Keratinocyte (primary cell): ENCODE measurements around the gene TMEM132C. TPM values are rescaled to one million over a fixed set of nuclear protein-coding genes. Genes with fewer than 3 reads are reported as not detected.

Experiments
- DNase-seq: peaks from one replicate; pipeline ENCODE4 v3.0.0-alpha.2; 2011; ENCODE audit warnings: low read depth, missing footprints, low spot score
- FAIRE-seq: peaks from 2 replicates; lab custom pipeline; 2011; peaks lifted over from hg19 to GRCh38; lab: Jason Lieb, UNC
- H2AFZ ChIP-seq: 2 replicates; pipeline ENCODE4 v1.6.0; 2012; ENCODE audit warnings: low read length, control low read depth, inconsistent platforms; ENCODE audit not compliant: control insufficient read depth
- H3K27ac ChIP-seq: 2 replicates; pipeline ENCODE4 v1.5.1; 2011; ENCODE audit warnings: low read length; ENCODE audit not compliant: control insufficient read depth, insufficient read depth
- H3K27me3 ChIP-seq: 3 replicates; pipeline ENCODE4 v1.6.0; 2011; ENCODE audit warnings: low read length; ENCODE audit not compliant: control insufficient read depth, insufficient read depth; ENCODE audit errors: extremely low read depth
- H3K36me3 ChIP-seq, 2 experiments: 2 replicates in 1 of 2; 3 replicates in 1 of 2; pipeline ENCODE4 v1.5.1; 2011; ENCODE audit warnings: low read length in 2 of 2, mild to moderate bottlenecking in 1 of 2; ENCODE audit not compliant: control insufficient read depth in 2 of 2, insufficient read depth in 2 of 2; ENCODE audit errors: extremely low read depth in 1 of 2
- H3K4me1 ChIP-seq: 3 replicates; pipeline ENCODE4 v1.5.1; 2011; ENCODE audit warnings: low read length; ENCODE audit not compliant: control insufficient read depth, insufficient read depth; ENCODE audit errors: extremely low read depth
- H3K4me2 ChIP-seq: 3 replicates; pipeline ENCODE4 v1.6.0; 2011; ENCODE audit warnings: low read depth, low read length; ENCODE audit not compliant: control insufficient read depth, insufficient read depth; ENCODE audit errors: extremely low read depth
- H3K4me3 ChIP-seq, 3 experiments: fragments of 200-600 bp in 1 of 3; sonication (generic) in 1 of 3; 2 replicates in 2 of 3; 3 replicates in 1 of 3; pipeline ENCODE4 v1.5.1; 2011 to 2016; ENCODE audit warnings: low read length in 3 of 3, mild to moderate bottlenecking in 3 of 3, control low read depth in 2 of 3, inconsistent platforms in 1 of 3, low read depth in 1 of 3, mixed read lengths in 1 of 3, mixed run types in 1 of 3, moderate library complexity in 1 of 3; ENCODE audit not compliant: control insufficient read depth in 2 of 3, insufficient read depth in 2 of 3; ENCODE audit errors: extremely low read depth in 1 of 3
- H3K79me2 ChIP-seq: 2 replicates; pipeline ENCODE4 v1.6.0; 2012; ENCODE audit warnings: low read length; ENCODE audit not compliant: control insufficient read depth, insufficient read depth
- H3K9ac ChIP-seq: 3 replicates; pipeline ENCODE4 v1.6.0; 2011; ENCODE audit warnings: low read length; ENCODE audit not compliant: control insufficient read depth, insufficient read depth; ENCODE audit errors: extremely low read depth
- H3K9me1 ChIP-seq: 3 replicates; pipeline ENCODE4 v1.6.0; 2011; ENCODE audit warnings: low read length; ENCODE audit not compliant: control insufficient read depth, insufficient read depth; ENCODE audit errors: extremely low read depth
- H3K9me3 ChIP-seq: 2 replicates; pipeline ENCODE4 v1.5.1; 2012; ENCODE audit warnings: low read depth, low read length; ENCODE audit not compliant: control insufficient read depth
- H4K20me1 ChIP-seq: 3 replicates; pipeline ENCODE4 v1.6.0; 2011; ENCODE audit warnings: low read length; ENCODE audit not compliant: control insufficient read depth, insufficient read depth; ENCODE audit errors: extremely low read depth
- EZH2 ChIP-seq: IDR thresholded peaks from one replicate; pipeline ENCODE4 v1.6.1; 2012; ENCODE audit warnings: inconsistent platforms, mild to moderate bottlenecking, low read length, moderate library complexity
- dilution Hi-C: fragments of 300-500 bp; cut with MboI; formaldehyde crosslinking; loops from one replicate; pipeline ENCODE4 v1.7.0; 2020; ENCODE audit warnings: low sequenced_read_pairs; ENCODE audit not compliant: extremely low pct_ligation_motif_present
- polyA plus RNA-seq, 5 experiments: library from polyadenylated mRNA; depleted of rRNA in 3 of 5; stranded (reverse) in 3 of 5; stranded (forward) in 1 of 5; unstranded in 1 of 5; fragments of >200 nt; gene quantifications; 1 replicate in 1 of 5; 2 replicates in 3 of 5; 3 replicates in 1 of 5; pipeline versions ENCODE4 v1.2.1 to v1.2.3, GENCODE V29; 2011 to 2012; ENCODE audit warnings: missing spikeins in 2 of 5, low read depth in 1 of 5, low replicate concordance in 1 of 5
- TF ChIP-seq, protein P1 (sequence below), 3 experiments: IDR thresholded peaks in 1 of 3; conservative IDR thresholded peaks in 1 of 3; optimal IDR thresholded peaks in 1 of 3; 2 replicates in 2 of 3; 3 replicates in 1 of 3; pipeline versions ENCODE3 to v1.5.1; 2011; ENCODE audit warnings: low read length in 3 of 3, mild to moderate bottlenecking in 3 of 3, moderate library complexity in 2 of 3, control low read depth in 1 of 3, inconsistent platforms in 1 of 3; ENCODE audit not compliant: insufficient read depth in 2 of 3; ENCODE audit errors: extremely low read depth in 1 of 3

The TMEM132C gene
- polyA plus RNA-seq, 1 donor (not counting 4 experiments of a cell fraction or from before 2014, with no cell fraction given): not detected

DNA sequence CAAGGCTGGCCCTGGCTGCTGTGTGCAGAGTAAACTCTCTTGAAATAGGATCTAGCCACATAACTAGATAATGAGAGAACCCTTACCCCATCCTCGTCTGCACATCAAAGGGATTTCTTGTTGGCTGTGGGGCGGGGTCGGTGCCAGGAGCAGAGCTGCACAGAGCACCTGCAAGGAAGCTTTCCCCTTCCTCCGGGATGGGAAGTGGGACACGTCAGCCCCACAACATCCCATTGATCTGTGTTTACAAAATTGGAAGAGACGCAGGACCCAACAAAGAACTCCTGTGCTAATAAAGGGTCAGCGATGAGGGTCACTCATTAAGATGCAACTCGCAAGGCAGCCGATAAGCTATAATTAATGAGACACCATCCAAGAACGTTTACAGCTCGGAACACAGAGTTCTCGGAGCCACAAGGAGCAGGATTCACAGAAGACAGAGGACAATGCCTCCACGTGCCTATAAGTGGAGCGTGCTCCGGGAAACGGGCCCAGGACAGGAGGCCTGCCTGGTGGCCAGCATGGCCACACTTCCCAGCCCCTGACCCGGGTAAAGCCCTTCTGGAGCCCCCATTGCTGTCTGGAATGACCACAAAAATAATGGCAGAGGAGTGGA is 385.3 kb downstream of the TMEM132C start:
- Histone ChIP-seq H3K9me3 (no peaks in the 10 kb centered on the region), H2AFZ (no peak overlapping the region), H3K4me2 (no peak overlapping the region), H3K79me2 (no peaks in the 10 kb centered on the region), H3K9me1 (no peaks in the 10 kb centered on the region), H3K36me3 (no peaks in the 10 kb centered on the region), H3K4me3 (no peak overlapping the region), H4K20me1 (no peaks in the 10 kb centered on the region), H3K27me3 (no peaks in the 10 kb centered on the region), H3K4me1 (no peaks in the 10 kb centered on the region), H3K9ac (no peak overlapping the region), H3K27ac (no peak overlapping the region)
- no peak for TF ChIP-seq EZH2
- TF ChIP-seq, protein P1, sequence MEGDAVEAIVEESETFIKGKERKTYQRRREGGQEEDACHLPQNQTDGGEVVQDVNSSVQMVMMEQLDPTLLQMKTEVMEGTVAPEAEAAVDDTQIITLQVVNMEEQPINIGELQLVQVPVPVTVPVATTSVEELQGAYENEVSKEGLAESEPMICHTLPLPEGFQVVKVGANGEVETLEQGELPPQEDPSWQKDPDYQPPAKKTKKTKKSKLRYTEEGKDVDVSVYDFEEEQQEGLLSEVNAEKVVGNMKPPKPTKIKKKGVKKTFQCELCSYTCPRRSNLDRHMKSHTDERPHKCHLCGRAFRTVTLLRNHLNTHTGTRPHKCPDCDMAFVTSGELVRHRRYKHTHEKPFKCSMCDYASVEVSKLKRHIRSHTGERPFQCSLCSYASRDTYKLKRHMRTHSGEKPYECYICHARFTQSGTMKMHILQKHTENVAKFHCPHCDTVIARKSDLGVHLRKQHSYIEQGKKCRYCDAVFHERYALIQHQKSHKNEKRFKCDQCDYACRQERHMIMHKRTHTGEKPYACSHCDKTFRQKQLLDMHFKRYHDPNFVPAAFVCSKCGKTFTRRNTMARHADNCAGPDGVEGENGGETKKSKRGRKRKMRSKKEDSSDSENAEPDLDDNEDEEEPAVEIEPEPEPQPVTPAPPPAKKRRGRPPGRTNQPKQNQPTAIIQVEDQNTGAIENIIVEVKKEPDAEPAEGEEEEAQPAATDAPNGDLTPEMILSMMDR (optimal IDR thresholded peaks at IDR 0.05 in 1 of 3, IDR thresholded peaks at IDR 0.05 in 1 of 3, conservative IDR thresholded peaks at IDR 0.05 in 1 of 3; ENCODE audit: extremely low read depth in 1 of 3, insufficient read depth in 2 of 3, low read length in 3 of 3): no peak
- no peak for FAIRE-seq
- dilution Hi-C loops: no loop called here
- no peak for DNase-seq

DNA sequence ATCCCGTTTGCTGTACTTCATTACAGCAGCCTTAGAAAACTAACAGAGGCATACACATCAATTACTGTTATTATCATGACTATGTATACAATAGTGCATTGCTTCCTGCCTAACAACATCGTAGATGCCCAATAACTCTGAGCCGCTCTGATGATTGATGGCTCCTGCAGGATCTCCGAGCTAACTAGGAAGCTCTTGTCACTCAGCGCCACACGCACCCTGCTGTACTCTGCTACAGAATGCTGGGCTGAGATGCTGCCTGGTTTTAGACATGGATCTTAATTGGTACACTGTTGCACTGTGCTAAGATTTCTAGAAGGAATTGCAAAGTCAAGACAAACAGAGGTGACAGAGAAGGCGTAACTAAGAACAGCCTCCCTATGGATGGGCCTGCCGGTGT is 387.5 kb downstream of the TMEM132C start:
- no peaks in the 10 kb centered on the region for H3K27me3 ChIP-seq
- dilution Hi-C loops: no loop called here
- no peak overlapping the region for H3K4me3 ChIP-seq
- H2AFZ ChIP-seq: no peak overlapping the region
- H4K20me1 ChIP-seq: no peaks in the 10 kb centered on the region
- no peaks in the 10 kb centered on the region for H3K9me3 ChIP-seq
- no peaks in the 10 kb centered on the region for H3K9me1 ChIP-seq
- DNase-seq (no peak), FAIRE-seq (no peak)
- H3K79me2 ChIP-seq: no peaks in the 10 kb centered on the region
- no peak overlapping the region for H3K27ac ChIP-seq
- no peak overlapping the region for H3K4me2 ChIP-seq
- H3K9ac ChIP-seq: no peak overlapping the region
- no peaks in the 10 kb centered on the region for H3K4me1 ChIP-seq
- H3K36me3 ChIP-seq: no peaks in the 10 kb centered on the region
- TF ChIP-seq, protein P1 (optimal IDR thresholded peaks at IDR 0.05 in 1 of 3, IDR thresholded peaks at IDR 0.05 in 1 of 3, conservative IDR thresholded peaks at IDR 0.05 in 1 of 3; ENCODE audit: extremely low read depth in 1 of 3, insufficient read depth in 2 of 3, low read length in 3 of 3): no peak
